H1 (cell line): ENCODE results near the gene OXA1L. TPM values are rescaled to one million over a fixed set of nuclear protein-coding genes. Genes with fewer than 3 reads are reported as not detected.

Experiments
- CTCF ChIA-PET: fragments of 300-600 bp; sonication (Branson Sonifier 250); formaldehyde crosslinking; loops from one replicate; lab custom pipeline; 2021; ENCODE audit not compliant: partially characterized antibody; lab: Charles Lee
- POLR2A ChIA-PET: fragments of 300-600 bp; sonication (Branson Sonifier 250); formaldehyde crosslinking; loops from one replicate; lab custom pipeline; 2021; ENCODE audit warnings: inconsistent platforms; ENCODE audit not compliant: partially characterized antibody; lab: Charles Lee
- DNase-seq, 2 experiments: peaks; one replicate each; pipeline versions ENCODE4 v3.0.0 to v3.0.0-alpha.2; 2010 to 2022; ENCODE audit warnings: low spot score in 2 of 2, low read depth in 1 of 2, mixed read lengths in 1 of 2
- FAIRE-seq: peaks from 2 replicates; lab custom pipeline; 2011; peaks lifted over from hg19 to GRCh38; lab: Jason Lieb, UNC
- H2AFZ ChIP-seq: 2 replicates; pipeline ENCODE4 v1.8.1; 2012; ENCODE audit warnings: low read length, inconsistent platforms
- H2AK5ac ChIP-seq: 2 replicates; pipeline ENCODE4 v1.6.1; 2013; ENCODE audit warnings: low read depth, low read length
- H2BK120ac ChIP-seq: replicated peaks from 2 replicates; pipeline ENCODE3; 2013; ENCODE audit warnings: low read depth, low read length, inconsistent platforms
- H2BK12ac ChIP-seq: 2 replicates; pipeline ENCODE4 v1.6.1; 2013; ENCODE audit warnings: low read depth, low read length
- H2BK15ac ChIP-seq: 2 replicates; pipeline ENCODE4 v1.6.1; 2013; ENCODE audit warnings: low read length
- H2BK20ac ChIP-seq: 2 replicates; pipeline ENCODE4 v1.6.1; 2013; ENCODE audit warnings: low read length
- H2BK5ac ChIP-seq: 2 replicates; pipeline ENCODE4 v1.6.1; 2013; ENCODE audit warnings: low read depth, low read length
- H3K14ac ChIP-seq: 2 replicates; pipeline ENCODE4 v1.6.1; 2013; ENCODE audit warnings: inconsistent platforms; ENCODE audit not compliant: insufficient read length
- H3K18ac ChIP-seq: 2 replicates; pipeline ENCODE4 v1.6.1; 2013; ENCODE audit warnings: low read length; ENCODE audit errors: extremely low read depth
- H3K23ac ChIP-seq: 2 replicates; pipeline ENCODE4 v1.6.1; 2013; ENCODE audit warnings: inconsistent platforms; ENCODE audit not compliant: insufficient read length
- H3K23me2 ChIP-seq: 2 replicates; pipeline ENCODE4 v1.6.1; 2013; ENCODE audit warnings: low read depth, low read length
- H3K27ac ChIP-seq: 2 replicates; pipeline ENCODE4 v1.6.1; 2011; ENCODE audit warnings: low read depth, low read length, inconsistent platforms
- H3K27me3 ChIP-seq, 4 experiments: replicated peaks in 1 of 4; 1 replicate in 1 of 4; 2 replicates in 3 of 4; pipeline versions ENCODE4 v1.6.1 to v1.8.1; 2011 to 2013; ENCODE audit warnings: low read length in 3 of 4, mild to moderate bottlenecking in 3 of 4, inconsistent platforms in 2 of 4, mixed read lengths in 2 of 4, moderate library complexity in 1 of 4; ENCODE audit not compliant: control insufficient read depth in 3 of 4, insufficient read depth in 3 of 4; ENCODE audit errors: extremely low read depth in 1 of 4
- H3K36me3 ChIP-seq, 4 experiments: 2 replicates each; pipeline versions ENCODE4 v1.6.1 to v1.8.1; 2011 to 2013; ENCODE audit warnings: mild to moderate bottlenecking in 4 of 4, low read length in 3 of 4, moderate library complexity in 2 of 4, control low read depth in 1 of 4, inconsistent platforms in 1 of 4; ENCODE audit not compliant: insufficient read depth in 4 of 4, control insufficient read depth in 2 of 4
- H3K4ac ChIP-seq: replicated peaks from 2 replicates; pipeline ENCODE3; 2013; ENCODE audit warnings: low read length, low read depth, mixed read lengths, inconsistent platforms; ENCODE audit not compliant: insufficient read length
- H3K4me1 ChIP-seq, 4 experiments: replicated peaks in 1 of 4; 1 replicate in 1 of 4; 2 replicates in 3 of 4; pipeline versions ENCODE4 v1.6.1 to v1.8.1; 2011 to 2013; ENCODE audit warnings: low read length in 3 of 4, inconsistent platforms in 2 of 4, mixed read lengths in 1 of 4; ENCODE audit not compliant: insufficient read depth in 4 of 4, control insufficient read depth in 3 of 4
- H3K4me2 ChIP-seq, 2 experiments: 2 replicates each; pipeline versions ENCODE4 v1.6.1 to v1.8.1; 2011 to 2013; ENCODE audit warnings: low read depth in 2 of 2, low read length in 2 of 2, control low read depth in 1 of 2, inconsistent platforms in 1 of 2, mild to moderate bottlenecking in 1 of 2; ENCODE audit not compliant: insufficient read depth in 1 of 2
- H3K4me3 ChIP-seq, 4 experiments: fragments of 200-600, 300-600 bp in 1 of 4; sonication (generic), shearing (Covaris generic), sonication (Bioruptor Twin) in 1 of 4; 2 replicates each; pipeline versions ENCODE4 v1.5.1 to v1.8.1; 2011 to 2016; ENCODE audit warnings: low read length in 4 of 4, low read depth in 3 of 4, control low read depth in 2 of 4, inconsistent platforms in 2 of 4, mild to moderate bottlenecking in 2 of 4, mixed read lengths in 1 of 4, moderate library complexity in 1 of 4; ENCODE audit not compliant: insufficient read depth in 2 of 4; ENCODE audit errors: extremely low read depth in 1 of 4
- H3K56ac ChIP-seq: replicated peaks from 2 replicates; pipeline ENCODE3; 2013; ENCODE audit warnings: low read depth, mild to moderate bottlenecking, mixed read lengths, low read length, inconsistent platforms; ENCODE audit not compliant: insufficient read length
- H3K79me1 ChIP-seq: 2 replicates; pipeline ENCODE4 v1.6.1; 2013; ENCODE audit warnings: low read depth, low read length, control low read depth
- H3K79me2 ChIP-seq, 2 experiments: 2 replicates each; pipeline versions ENCODE4 v1.6.1 to v1.8.1; 2012 to 2013; ENCODE audit warnings: low read length in 2 of 2, mild to moderate bottlenecking in 2 of 2, inconsistent platforms in 1 of 2; ENCODE audit not compliant: insufficient read depth in 2 of 2, control insufficient read depth in 1 of 2
- H3K9ac ChIP-seq, 4 experiments: replicated peaks in 1 of 4; 1 replicate in 1 of 4; 2 replicates in 3 of 4; pipeline versions ENCODE4 v1.6.1 to v1.8.1; 2011 to 2013; ENCODE audit warnings: low read depth in 3 of 4, low read length in 3 of 4, control low read depth in 2 of 4, mild to moderate bottlenecking in 2 of 4, moderate library complexity in 2 of 4, inconsistent platforms in 1 of 4; ENCODE audit errors: extremely low read depth in 1 of 4
- H3K9me3 ChIP-seq, 2 experiments: 2 replicates each; pipeline versions ENCODE4 v1.6.1 to v1.8.1; 2012 to 2013; ENCODE audit warnings: mild to moderate bottlenecking in 2 of 2, moderate library complexity in 2 of 2, control low read depth in 1 of 2, inconsistent platforms in 1 of 2, low read depth in 1 of 2, low read length in 1 of 2, mixed read lengths in 1 of 2; ENCODE audit not compliant: insufficient read depth in 2 of 2
- H4K20me1 ChIP-seq, 2 experiments: replicated peaks in 1 of 2; 2 replicates each; pipeline versions ENCODE3 to v1.8.1; 2011 to 2013; ENCODE audit warnings: inconsistent platforms in 2 of 2, low read length in 2 of 2, mild to moderate bottlenecking in 1 of 2; ENCODE audit not compliant: insufficient read depth in 2 of 2, control insufficient read depth in 1 of 2
- H4K5ac ChIP-seq: 2 replicates; pipeline ENCODE4 v1.6.1; 2013; ENCODE audit warnings: low read length, low read depth, mixed read lengths, inconsistent platforms; ENCODE audit not compliant: insufficient read length
- H4K8ac ChIP-seq: 2 replicates; pipeline ENCODE4 v1.8.0; 2013; ENCODE audit warnings: mild to moderate bottlenecking, moderate library complexity, low read length, inconsistent platforms; ENCODE audit not compliant: insufficient read depth; ENCODE audit errors: extremely low read depth
- H4K91ac ChIP-seq: replicated peaks from 2 replicates; pipeline ENCODE3; 2013; ENCODE audit warnings: low read length, mixed read lengths, inconsistent platforms; ENCODE audit not compliant: insufficient read length
- POLR2A ChIP-seq, 2 experiments: IDR thresholded peaks; 1 replicate in 1 of 2; 2 replicates in 1 of 2; pipeline ENCODE4 v1.6.1; 2011; ENCODE audit warnings: low read depth in 2 of 2, low read length in 2 of 2, mild to moderate bottlenecking in 2 of 2; ENCODE audit errors: control extremely low read depth in 1 of 2
- WGBS, 2 experiments: shearing (Covaris generic) in 1 of 2; methylation state at CpG; one replicate each; pipeline versions ENCODE4 v1.1.6 to v1.1.7; 2013 to 2015; ENCODE audit warnings: low lambda C conversion rate in 2 of 2, mixed read lengths in 2 of 2, inconsistent platforms in 1 of 2, low coverage in 1 of 2, missing lambda C conversion rate in 1 of 2; ENCODE audit not compliant: insufficient replicate concordance in 2 of 2, insufficient coverage in 1 of 2, insufficient read length in 1 of 2; ENCODE audit errors: extremely low coverage in 1 of 2, missing lambda C conversion rate in 1 of 2; 5-methylcytosine and 5-hydroxymethylcytosine counted together
- polyA plus RNA-seq, 7 experiments: library from polyadenylated mRNA; depleted of rRNA in 3 of 7; stranded (reverse) in 5 of 7; unstranded in 2 of 7; fragments of >200 nt in 5 of 7; fragments of 200-250 nt in 2 of 7; gene quantifications; 1 replicate in 5 of 7; 2 replicates in 1 of 7; 4 replicates in 1 of 7; pipeline versions ENCODE4 v1.2.1 to v1.2.3, GENCODE V29; 2011 to 2013; ENCODE audit warnings: missing spikeins in 2 of 7, mixed read lengths in 2 of 7
- total RNA-seq: library from RNA; stranded (reverse); fragmentation: NEBNext Ultra II Directional; extraction: Animal tissue kit (Norgen Biotek cat#: 25700); gene quantifications from 2 replicates; pipeline ENCODE4 v1.2.1, GENCODE V29; 2021

The OXA1L gene
- total and polyA plus RNA-seq, 2 of the 8 experiments (the other 6 are each of a cell fraction or from before 2014, with no cell fraction given): 125 to 199 TPM

DNA sequence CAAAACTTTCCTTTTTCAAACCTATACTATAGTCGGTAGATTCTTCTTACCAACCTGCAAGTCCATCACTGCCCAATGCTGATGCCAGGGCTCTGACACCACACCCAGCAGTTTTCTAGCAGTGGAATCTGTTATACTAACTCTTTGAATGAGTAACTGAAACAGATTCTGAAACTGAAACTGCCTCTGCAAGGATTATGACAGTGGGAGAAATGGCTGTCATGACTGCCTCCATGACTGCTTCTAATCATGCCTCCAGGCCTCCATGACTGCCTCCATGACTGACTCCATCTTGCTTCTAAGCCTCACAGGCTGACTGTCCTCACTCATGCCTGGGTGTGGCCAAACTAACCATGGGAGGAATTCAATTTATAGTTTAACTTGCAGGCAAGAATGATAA is 29.4 kb upstream of the OXA1L start:
- no peak overlapping the region for H2BK120ac ChIP-seq
- H3K4ac ChIP-seq: no peak overlapping the region
- no peaks in the 10 kb centered on the region for H3K79me2 ChIP-seq
- no peak overlapping the region for H2BK5ac ChIP-seq
- DNase-seq (no peak), FAIRE-seq (no peak)
- H4K20me1 ChIP-seq: no peaks in the 10 kb centered on the region
- no peaks in the 10 kb centered on the region for H3K27me3 ChIP-seq
- H3K36me3 ChIP-seq: no peaks in the 10 kb centered on the region
- ChIA-PET POLR2A (no interaction called here), CTCF (interaction anchor here (1.0 to 1.1 kb wide), 2 partner anchors 15 to 32 kb away, joined by 3 read pairs; no protein-coding TSS in a partner anchor)
- H3K27ac ChIP-seq: no peak overlapping the region
- H3K14ac ChIP-seq: no peak overlapping the region
- no peak overlapping the region for H2AFZ ChIP-seq
- no peak overlapping the region for H3K4me2 ChIP-seq
- no peaks in the 10 kb centered on the region for H3K79me1 ChIP-seq
- no peak overlapping the region for H2AK5ac ChIP-seq
- H3K23ac ChIP-seq: no peak overlapping the region
- no peaks in the 10 kb centered on the region for H3K4me1 ChIP-seq
- H3K18ac ChIP-seq: no peak overlapping the region
- H3K9ac ChIP-seq: no peak overlapping the region
- no peak overlapping the region for H4K8ac ChIP-seq
- no peak overlapping the region for H2BK12ac ChIP-seq
- no peak overlapping the region for H3K56ac ChIP-seq
- H4K91ac ChIP-seq: no peak overlapping the region
- peaks cover 3 to 4% of the 10 kb centered on the region in 2 experiments; a peak in 2 of 4 replicates for H3K9me3 ChIP-seq
- no peak overlapping the region for H3K4me3 ChIP-seq
- WGBS, 2 experiments: 93% methylated on average over 1 of the region's 1 CpG; no CpG with 5 or more reads in 1 of the 2 experiments
- no peak overlapping the region for H2BK15ac ChIP-seq
- no peaks in the 10 kb centered on the region; the same call in 1 of the 2 replicates for H3K23me2 ChIP-seq
- H2BK20ac ChIP-seq: no peak overlapping the region
- no peak overlapping the region for H4K5ac ChIP-seq
- TF ChIP-seq POLR2A (IDR thresholded peaks at IDR 0.05; ENCODE audit: control extremely low read depth in 1 of 2, low read depth in 2 of 2, low read length in 2 of 2): no peak
